Inflammatory macrophage treated with lipopolysaccharide for 1 hour (primary cell): ENCODE measurements around the gene ITSN1.
"Not testable (repeated sequence)": the region's sequence is repeated elsewhere in the genome, so short reads cannot be mapped to it uniquely, and the experiment has no call there.

Experiments
- DNase-seq, 2 donors: peaks; one replicate each; pipeline ENCODE4 v3.0.0-alpha.2; 2020 to 2022

ITSN1 gene

GRCh38 chr21:33775100-33775828 is 133.0 kb downstream of the ITSN1 start:
- no peak for DNase-seq

GRCh38 chr21:33780631-33781030 is 138.3 kb downstream of the ITSN1 start:
- DNase-seq, result no peak

GRCh38 chr21:33781121-33781520 is 138.8 kb downstream of the ITSN1 start:
- no peak for DNase-seq

GRCh38 chr21:33783187-33783979 is 141.1 kb downstream of the ITSN1 start:
- no peak for DNase-seq

GRCh38 chr21:33787431-33787830 is 145.1 kb downstream of the ITSN1 start:
- no peak for DNase-seq

- not testable (repeated sequence) for DNase-seq
These were observed 146.1 kb downstream of the ITSN1 start for GRCh38 chr21:33788438-33788837.

GRCh38 chr21:33789697-33790096 is 147.4 kb downstream of the ITSN1 start:
- no peak for DNase-seq

GRCh38 chr21:33791073-33791472 is 148.8 kb downstream of the ITSN1 start:
- no peak for DNase-seq

- no peak for DNase-seq
These were observed 152.3 kb downstream of the ITSN1 start for GRCh38 chr21:33794596-33794995.

- DNase-seq, result no peak
These were observed 155.3 kb downstream of the ITSN1 start for GRCh38 chr21:33797565-33797964.

GRCh38 chr21:33799378-33800090 is 157.2 kb downstream of the ITSN1 start:
- no peak for DNase-seq

- no peak for DNase-seq
These were observed 158.6 kb downstream of the ITSN1 start for GRCh38 chr21:33800753-33801423.

GRCh38 chr21:33801424-33802405 is 159.4 kb downstream of the ITSN1 start:
- DNase-seq, result no peak

- no peak for DNase-seq
These were observed 160.2 kb downstream of the ITSN1 start for GRCh38 chr21:33802481-33802880.

- DNase-seq, result no peak
These were observed 166.5 kb downstream of the ITSN1 start for GRCh38 chr21:33808715-33809367.

- no peak for DNase-seq
These were observed 168.5 kb downstream of the ITSN1 start for GRCh38 chr21:33810766-33811165.

- peak; percentile 68 to 70 for DNase-seq
These were observed 169.1 kb downstream of the ITSN1 start for GRCh38 chr21:33811167-33812010.

GRCh38 chr21:33813832-33814365 is 171.6 kb downstream of the ITSN1 start:
- no peak for DNase-seq

GRCh38 chr21:33815143-33815707 is 172.9 kb downstream of the ITSN1 start:
- DNase-seq, result no peak

GRCh38 chr21:33816174-33816573 is 173.9 kb downstream of the ITSN1 start:
- DNase-seq, result peak; percentile 87 to 88
